IMR-90 (cell line): Measurements from ENCODE around the gene BRD1. TPM values are rescaled to one million over a fixed set of nuclear protein-coding genes. Genes with fewer than 3 reads are reported as not detected.

Experiments
- ATAC-seq: fragments of 200-7000 bp; cut with Tn5 transposase; 2 replicates; pipeline ENCODE4 v1.9.1; 2020; ENCODE audit warnings: low read depth, mild to moderate bottlenecking, moderate library complexity
- BruUV-seq: library from RNA; stranded (reverse); fragments of 400-500 nt; replicated peaks from 2 replicates; lab custom pipeline; 2021; lab: Mats Ljungman, UMichigan
- CTCF ChIA-PET: fragments of 300-600 bp; formaldehyde crosslinking; extraction: SDS; loops from one replicate; lab custom pipeline; 2021; ENCODE audit warnings: antibody characterized with exemption; lab: Yijun Ruan, JAX
- POLR2A ChIA-PET: fragments of 300-600 bp; sonication (Branson Sonifier 250); formaldehyde crosslinking; loops from one replicate; lab custom pipeline; 2022; ENCODE audit warnings: antibody characterized with exemption; ENCODE audit not compliant: unreplicated experiment; lab: Charles Lee
- DNase-seq: peaks from one replicate; pipeline ENCODE4 v3.0.0; 2013
- H2AFZ ChIP-seq: replicated peaks from 2 replicates; pipeline ENCODE3; 2013; ENCODE audit warnings: low read length, mild to moderate bottlenecking; ENCODE audit not compliant: poor library complexity
- H2AK5ac ChIP-seq: 2 replicates; pipeline ENCODE4 v1.6.1; 2013; ENCODE audit warnings: low read depth, low read length, inconsistent platforms
- H2AK9ac ChIP-seq: replicated peaks from 2 replicates; pipeline ENCODE3; 2013; ENCODE audit warnings: mild to moderate bottlenecking, low read depth, low read length, moderate library complexity; ENCODE audit not compliant: poor library complexity
- H2BK120ac ChIP-seq: 2 replicates; pipeline ENCODE4 v1.6.1; 2013; ENCODE audit warnings: low read depth, low read length, inconsistent platforms
- H2BK15ac ChIP-seq: 3 replicates; pipeline ENCODE4 v1.6.1; 2013; ENCODE audit warnings: low read depth, low read length, inconsistent platforms
- H2BK20ac ChIP-seq: 2 replicates; pipeline ENCODE4 v1.6.1; 2013; ENCODE audit warnings: low read depth, mild to moderate bottlenecking, inconsistent platforms, low read length, moderate library complexity
- H2BK5ac ChIP-seq: 2 replicates; pipeline ENCODE4 v1.6.1; 2013; ENCODE audit warnings: mild to moderate bottlenecking, low read depth, low read length, inconsistent platforms; ENCODE audit not compliant: poor library complexity, severe bottlenecking
- H3K14ac ChIP-seq: replicated peaks from 2 replicates; pipeline ENCODE4 v1.6.1; 2013; ENCODE audit warnings: low read depth, low read length, inconsistent platforms
- H3K18ac ChIP-seq: 2 replicates; pipeline ENCODE4 v1.6.1; 2013; ENCODE audit warnings: low read depth, low read length, control low read depth
- H3K23ac ChIP-seq: 2 replicates; pipeline ENCODE4 v1.6.1; 2013; ENCODE audit warnings: low read depth, low read length, inconsistent platforms
- H3K27ac ChIP-seq: 2 replicates; pipeline ENCODE4 v1.5.1; 2013; ENCODE audit warnings: mild to moderate bottlenecking, control low read depth, low read length; ENCODE audit not compliant: insufficient read depth
- H3K27me3 ChIP-seq: 2 replicates; pipeline ENCODE4 v1.6.1; 2013; ENCODE audit warnings: low read length; ENCODE audit not compliant: control insufficient read depth, insufficient read depth
- H3K36me3 ChIP-seq: 2 replicates; pipeline ENCODE4 v1.6.1; 2013; ENCODE audit warnings: low read length, mixed read lengths; ENCODE audit not compliant: control insufficient read depth, insufficient read depth
- H3K4ac ChIP-seq: 2 replicates; pipeline ENCODE4 v1.6.1; 2013; ENCODE audit warnings: low read depth, low read length, inconsistent platforms
- H3K4me1 ChIP-seq: 2 replicates; pipeline ENCODE4 v1.6.1; 2013; ENCODE audit warnings: low read length, mixed read lengths; ENCODE audit not compliant: control insufficient read depth, insufficient read depth
- H3K4me2 ChIP-seq: 2 replicates; pipeline ENCODE4 v1.6.1; 2013; ENCODE audit warnings: low read depth, mild to moderate bottlenecking, control low read depth, low read length, moderate library complexity
- H3K4me3 ChIP-seq: 2 replicates; pipeline ENCODE4 v1.5.1; 2013; ENCODE audit warnings: low read depth, mild to moderate bottlenecking, control low read depth, low read length, moderate library complexity; ENCODE audit not compliant: insufficient read depth
- H3K56ac ChIP-seq: 2 replicates; pipeline ENCODE4 v1.6.1; 2013; ENCODE audit warnings: low read length, inconsistent platforms; ENCODE audit not compliant: insufficient read depth; ENCODE audit errors: extremely low read depth
- H3K79me1 ChIP-seq, 2 experiments: 2 replicates each; pipeline ENCODE4 v1.6.1; 2013; ENCODE audit warnings: low read length in 2 of 2, inconsistent platforms in 1 of 2, low read depth in 1 of 2
- H3K9ac ChIP-seq: 2 replicates; pipeline ENCODE4 v1.6.1; 2013; ENCODE audit warnings: low read depth, low read length, control low read depth
- H3K9me1 ChIP-seq: 2 replicates; pipeline ENCODE4 v1.6.1; 2013; ENCODE audit warnings: low read length, inconsistent platforms; ENCODE audit not compliant: insufficient read depth
- H3K9me3 ChIP-seq: 2 replicates; pipeline ENCODE4 v1.6.1; 2013; ENCODE audit warnings: low read length; ENCODE audit not compliant: control insufficient read depth, insufficient read depth
- H4K20me1 ChIP-seq: 2 replicates; pipeline ENCODE4 v1.6.1; 2013; ENCODE audit warnings: low read length, inconsistent platforms; ENCODE audit not compliant: insufficient read depth
- H4K5ac ChIP-seq: 2 replicates; pipeline ENCODE4 v1.6.1; 2013; ENCODE audit warnings: mild to moderate bottlenecking, low read depth, low read length, control low read depth
- H4K8ac ChIP-seq, 2 experiments: 2 replicates each; pipeline ENCODE4 v1.6.1; 2013; ENCODE audit warnings: low read depth in 2 of 2, low read length in 2 of 2, control low read depth in 1 of 2, inconsistent platforms in 1 of 2
- H4K91ac ChIP-seq: 2 replicates; pipeline ENCODE4 v1.6.1; 2013; ENCODE audit warnings: low read depth, low read length, inconsistent platforms; ENCODE audit not compliant: insufficient read depth
- CEBPB ChIP-seq: IDR thresholded peaks from 2 replicates; pipeline ENCODE4 v1.6.1; 2012; ENCODE audit warnings: low read depth, low read length, improper control_type of control experiment
- CHD1 ChIP-seq: IDR thresholded peaks from 2 replicates; pipeline ENCODE4 v1.6.1; 2012; ENCODE audit warnings: low read depth, low read length, improper control_type of control experiment
- MAFK ChIP-seq: IDR thresholded peaks from 2 replicates; pipeline ENCODE4 v1.6.1; 2012; ENCODE audit warnings: low read depth, low read length, improper control_type of control experiment
- MXI1 ChIP-seq: IDR thresholded peaks from 2 replicates; pipeline ENCODE4 v1.6.1; 2012; ENCODE audit warnings: low read depth, mild to moderate bottlenecking, low read length, moderate library complexity, borderline replicate concordance
- RAD21 ChIP-seq: IDR thresholded peaks from 2 replicates; pipeline ENCODE4 v1.6.1; 2012; ENCODE audit warnings: low read length, improper control_type of control experiment
- SMC3 ChIP-seq: fragments of 150-350 bp; IDR thresholded peaks from 2 replicates; pipeline ENCODE4 v1.6.1; 2016; ENCODE audit warnings: low read depth, mild to moderate bottlenecking, antibody characterized with exemption, low read length, moderate library complexity
- WGBS, 2 experiments: methylation state at CpG; one replicate each; pipeline versions ENCODE4 v1.1.5 to v1.1.7; 2013; ENCODE audit warnings: missing lambda C conversion rate in 2 of 2; ENCODE audit not compliant: insufficient read length in 1 of 2; ENCODE audit errors: extremely low coverage in 2 of 2; 5-methylcytosine and 5-hydroxymethylcytosine counted together
- dilution Hi-C: fragments of 300-500 bp; cut with HindIII; formaldehyde crosslinking; loops from one replicate; pipeline ENCODE4 v1.14.3; 2018; ENCODE audit warnings: low sequenced_read_pairs; ENCODE audit not compliant: unreplicated experiment
- in situ Hi-C: fragments of 300-500 bp; cut with MboI; formaldehyde crosslinking; loops from 3 replicates; pipeline ENCODE4 v1.14.3; 2019; ENCODE audit warnings: low sequenced_read_pairs, inconsistent platforms, mixed read lengths
- intact Hi-C: fragments of 100-400 bp; cut with micrococcal nuclease; formaldehyde crosslinking; loops from 2 replicates; pipeline ENCODE4 v1.10.0; 2022
- polyA plus RNA-seq, 3 experiments: library from polyadenylated mRNA; depleted of rRNA; stranded (reverse); fragments of >200 nt; gene quantifications; 2 replicates each; pipeline ENCODE4 v1.2.3, GENCODE V29; 2012; ENCODE audit warnings: low replicate concordance in 1 of 3
- total RNA-seq: library from RNA; depleted of rRNA; stranded (reverse); fragments of >200 nt; gene quantifications from 2 replicates; pipeline ENCODE4 v1.2.3, GENCODE V29; 2012
- TF ChIP-seq, protein P1 (sequence below): fragments of 150-350 bp; IDR thresholded peaks from 2 replicates; pipeline ENCODE4 v1.6.1; 2017; ENCODE audit warnings: mild to moderate bottlenecking, antibody characterized with exemption, low read length, low read depth

The BRD1 gene
- total and polyA plus RNA-seq, 2 of the 4 experiments (the other 2 are of a cell fraction), result 10.0 to 10.6 TPM

DNA sequence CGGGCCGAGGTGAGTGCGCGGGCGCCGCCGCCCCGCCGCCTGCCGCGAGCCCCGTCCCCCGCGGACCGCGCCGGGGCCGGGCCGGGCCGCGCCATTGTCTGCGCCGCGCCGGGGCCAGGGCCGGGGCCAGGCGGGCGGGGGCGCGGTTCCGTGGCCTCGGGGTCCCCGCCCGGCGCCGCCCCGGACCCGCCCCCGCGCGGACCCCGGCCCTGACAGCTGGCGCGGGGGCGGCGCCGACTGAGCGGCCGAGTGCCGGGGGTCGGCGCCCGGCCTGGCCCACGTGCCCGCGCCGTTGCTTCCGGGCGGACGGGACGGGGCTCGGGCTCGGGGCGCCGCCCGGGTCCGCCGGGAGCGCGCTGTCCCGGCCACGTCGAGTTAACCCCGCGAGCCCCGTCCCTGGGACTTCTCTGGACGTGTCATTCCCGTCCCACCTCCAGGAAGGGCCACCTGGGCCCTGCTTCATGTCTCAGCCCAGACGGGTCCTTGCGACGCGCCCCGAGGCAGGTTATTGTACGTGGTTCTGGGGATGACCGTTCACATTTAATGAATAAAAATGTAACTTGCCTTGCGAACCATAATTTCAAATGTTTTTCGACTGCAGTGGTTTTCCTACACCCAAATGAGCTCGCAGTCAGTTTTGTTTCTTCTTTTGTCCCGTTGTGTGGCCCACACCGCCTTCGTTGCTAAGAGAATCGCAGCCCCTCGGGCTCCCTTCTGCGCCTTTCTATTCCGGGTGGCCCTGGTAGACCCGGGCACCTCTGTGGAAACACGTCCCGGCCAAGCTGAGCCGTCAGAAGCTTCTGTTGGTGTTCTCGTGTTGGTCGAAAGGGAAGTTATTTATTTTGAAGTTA, 26.5 kb upstream of the BRD1 start:
- dilution Hi-C loops (no loop called here), intact Hi-C loops (loop anchor here (2.0 kb wide), 1 partner anchor 65 kb away; the partner anchor contains the start of genes ALG12 and CRELD2), in situ Hi-C loops (no loop called here)
- Histone ChIP-seq H3K14ac (0 out of 2 replicates have a peak overlapping the region, but pooled peaks have one; percentile 24), H3K18ac (no peak overlapping the region), H2AK5ac (0 out of 2 replicates have a peak overlapping the region, but pooled peaks have one; percentile 5), H2BK5ac (peak overlapping the region; percentile 27), H3K79me1 (peaks cover 15 to 40% of the 10 kb centered on the region in 2 experiments), H3K9me3 (no peaks in the 10 kb centered on the region), H2BK120ac (no peak overlapping the region), H3K23ac (peak overlapping the region; percentile 12), H4K91ac (no peak overlapping the region), H3K27me3 (peaks cover 17% of the 10 kb centered on the region), H3K36me3 (peaks cover 5% of the 10 kb centered on the region), H3K27ac (peak overlapping the region; percentile 64), H3K4me1 (peaks cover 6% of the 10 kb centered on the region), H2AK9ac (peak overlapping the region; percentile 48), H4K20me1 (peaks cover 48% of the 10 kb centered on the region), H2AFZ (peak overlapping the region; percentile 84), H3K4ac (peak overlapping the region; percentile 35; the same call in 1 of the 2 replicates), H3K4me3 (peak overlapping the region; percentile 78), H4K5ac (no peak overlapping the region), H4K8ac (peak overlapping the region in 1 of 2 experiments; percentile 26; a peak in 1 of 4 replicates), H2BK15ac (no peak overlapping the region), H3K9ac (peak overlapping the region; percentile 77), H2BK20ac (no peak overlapping the region), H3K56ac (peak overlapping the region; percentile 42; the same call in 1 of the 2 replicates), H3K4me2 (peak overlapping the region; percentile 87), H3K9me1 (no peaks in the 10 kb centered on the region; the same call in 1 of the 2 replicates)
- DNase-seq (peak; percentile 17), ATAC-seq (peak; percentile 27)
- ChIA-PET CTCF (no interaction called here), POLR2A (no interaction called here)
- 1% methylated on average over 50 of the region's 101 CpGs; no CpG with 5 or more reads in 1 of the 2 experiments for WGBS, 2 experiments
- TF ChIP-seq RAD21 (no peak), MAFK (no peak), MXI1 (peak; percentile 32; the same call in 1 of the 2 replicates), CEBPB (no peak), CHD1 (peak; percentile 23; the same call in 1 of the 2 replicates), SMC3 (no peak)
- TF ChIP-seq, protein P1, sequence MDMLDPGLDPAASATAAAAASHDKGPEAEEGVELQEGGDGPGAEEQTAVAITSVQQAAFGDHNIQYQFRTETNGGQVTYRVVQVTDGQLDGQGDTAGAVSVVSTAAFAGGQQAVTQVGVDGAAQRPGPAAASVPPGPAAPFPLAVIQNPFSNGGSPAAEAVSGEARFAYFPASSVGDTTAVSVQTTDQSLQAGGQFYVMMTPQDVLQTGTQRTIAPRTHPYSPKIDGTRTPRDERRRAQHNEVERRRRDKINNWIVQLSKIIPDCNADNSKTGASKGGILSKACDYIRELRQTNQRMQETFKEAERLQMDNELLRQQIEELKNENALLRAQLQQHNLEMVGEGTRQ, result peak; percentile 45; the same call in 1 of the 2 replicates
- TSS peak; percentile 25 for BruUV-seq
